Neural cell (in vitro differentiated cells): Measurements from ENCODE around the gene PRKCA.

Experiments
- CTCF ChIP-seq: fragments of 450-650 bp; IDR thresholded peaks from 2 replicates; pipeline ENCODE4 v1.5.1; 2014; ENCODE audit warnings: antibody characterized with exemption, mild to moderate bottlenecking, moderate library complexity; ENCODE audit not compliant: poor library complexity, severe bottlenecking
- EP300 ChIP-seq: fragments of 450-650 bp; conservative IDR thresholded peaks from 2 replicates; pipeline ENCODE4 v1.6.1; 2014; ENCODE audit warnings: antibody characterized with exemption, mild to moderate bottlenecking, moderate library complexity; ENCODE audit not compliant: poor library complexity, severe bottlenecking
- EZH2 ChIP-seq: fragments of 200-600, 300-800 bp; shearing (Covaris generic), sonication (generic); IDR thresholded peaks from 2 replicates; pipeline ENCODE4 v1.6.1; 2014; ENCODE audit warnings: antibody characterized with exemption, low read length, borderline replicate concordance, mild to moderate bottlenecking; ENCODE audit not compliant: insufficient read depth, poor library complexity, severe bottlenecking
- POLR2AphosphoS5 ChIP-seq: IDR thresholded peaks from 2 replicates; pipeline ENCODE4 v1.6.1; 2012
- TAF1 ChIP-seq: IDR thresholded peaks from 2 replicates; pipeline ENCODE4 v1.6.1; 2012; ENCODE audit warnings: low read depth

GRCh38 chr17:66508896-66509844, 206.8 kb downstream of the PRKCA start:
- TF ChIP-seq CTCF (no peak), EZH2 (no peak), POLR2AphosphoS5 (no peak), EP300 (no peak), TAF1 (no peak)
